GM12865 (cell line): ENCODE measurements around the gene KRTAP20-3.

ENCODE experiments used
- DNase-seq: peaks from one replicate; pipeline ENCODE4 v3.0.0; 2010; ENCODE audit warnings: low read depth
- H3K4me3 ChIP-seq: 2 replicates; pipeline ENCODE4 v1.5.1; 2011; ENCODE audit warnings: mild to moderate bottlenecking, low read depth, low read length, control low read depth
- CTCF ChIP-seq: IDR thresholded peaks from 2 replicates; pipeline ENCODE4 v1.5.1; 2011; ENCODE audit warnings: low read length, control low read depth, low read depth, inconsistent platforms; ENCODE audit not compliant: insufficient read depth; ENCODE audit errors: missing control alignments

The KRTAP20-3 gene

GRCh38 chr21:30642564-30642963 is at the start of gene KRTAP20-3:
Gene KRTAP20-3 (plus strand): TSS chr21:30642864.
- TF ChIP-seq CTCF, result no peak
- DNase-seq, result no peak
- no peak within 1 kb of the TSS for H3K4me3 ChIP-seq

GRCh38 chr21:30598802-30599201 is 43.9 kb upstream of the KRTAP20-3 start, which contains the start of gene KRTAP6-2:
Gene KRTAP6-2 (minus strand): TSS chr21:30598902. CDS start chr21:30598874, 28 bp downstream.
- TF ChIP-seq CTCF, result no peak
- H3K4me3 ChIP-seq, result no peak within 1 kb of the TSS
- DNase-seq, result no peak

- no peak within 1 kb of the TSS for H3K4me3 ChIP-seq
- no peak for TF ChIP-seq CTCF
- DNase-seq, result no peak
Observed at GRCh38 chr21:30600787-30601186, 41.9 kb upstream of the KRTAP20-3 start, which contains the start of gene KRTAP22-1. Gene KRTAP22-1 (plus strand): TSS chr21:30601087.

GRCh38 chr21:30605968-30606367 is 36.7 kb upstream of the KRTAP20-3 start:
- TF ChIP-seq CTCF, result no peak
- no peak for DNase-seq
- no peak overlapping the region for H3K4me3 ChIP-seq

- no peak for TF ChIP-seq CTCF
- no peak for DNase-seq
- no peak overlapping the region for H3K4me3 ChIP-seq
Observed at GRCh38 chr21:30612132-30612531, 30.5 kb upstream of the KRTAP20-3 start.

- TF ChIP-seq CTCF, result no peak
- no peak within 1 kb of the TSS for H3K4me3 ChIP-seq
- DNase-seq, result no peak
Observed at GRCh38 chr21:30613836-30614235, 28.8 kb upstream of the KRTAP20-3 start, which contains the start of gene KRTAP6-1. Gene KRTAP6-1 (minus strand): TSS chr21:30613930. CDS start chr21:30613904, 26 bp downstream.

- no peak for TF ChIP-seq CTCF
- DNase-seq, result no peak
- no peak overlapping the region for H3K4me3 ChIP-seq
Observed at GRCh38 chr21:30615199-30615598, 27.5 kb upstream of the KRTAP20-3 start.
